Measurements from ENCODE around the gene AP1AR.

AP1AR gene

GRCh38 chr4:112231779-112232713, at the start of gene AP1AR:
Gene AP1AR, plus strand, starts transcription at chr4:112231787. Its CDS starts 305 bp downstream, at chr4:112232092.
- DNase-seq (ENCODE audit: low spot score in 2 of 2): peak; percentile 86 to 94
- peaks cover 16% of the 10 kb centered on the region for H3K4me1 ChIP-seq
- in situ Hi-C loops (cut with MboI; ENCODE audit: low sequenced_read_pairs): no loop called here

GRCh38 chr4:112182604-112183003, 49.0 kb upstream of the AP1AR start:
- H3K9me3 ChIP-seq: no peaks in the 10 kb centered on the region
- H3K27me3 ChIP-seq (ENCODE audit: low read depth): no peaks in the 10 kb centered on the region
- no peak for DNase-seq (ENCODE audit: low spot score in 2 of 2)
- in situ Hi-C loops (cut with MboI; ENCODE audit: low sequenced_read_pairs): no loop called here
- no peaks in the 10 kb centered on the region for H3K4me1 ChIP-seq
- no peak overlapping the region for H3K4me3 ChIP-seq
- H3K36me3 ChIP-seq (replicated peaks): no peaks in the 10 kb centered on the region

More at GRCh38 chr4:112231779-112232713, at the start of gene AP1AR:
- H3K27me3 ChIP-seq (ENCODE audit: low read depth): no peaks in the 10 kb centered on the region
- peak within 1 kb of the TSS; percentile 94 for H3K4me3 ChIP-seq
- no peaks in the 10 kb centered on the region for H3K9me3 ChIP-seq
- H3K36me3 ChIP-seq (replicated peaks): no peaks in the 10 kb centered on the region

- Histone ChIP-seq H3K9me3 (no peaks in the 10 kb centered on the region), H3K36me3 (replicated peaks) (no peaks in the 10 kb centered on the region), H3K4me1 (no peaks in the 10 kb centered on the region), H3K4me3 (no peak overlapping the region), H3K27me3 (ENCODE audit: low read depth) (no peaks in the 10 kb centered on the region)
- in situ Hi-C loops (cut with MboI; ENCODE audit: low sequenced_read_pairs): no loop called here
- no peak for DNase-seq (ENCODE audit: low spot score in 2 of 2)
Observed at GRCh38 chr4:112183252-112183651, 48.3 kb upstream of the AP1AR start.

- H3K4me1 ChIP-seq: no peaks in the 10 kb centered on the region
- no peaks in the 10 kb centered on the region for H3K9me3 ChIP-seq
- in situ Hi-C loops (cut with MboI; ENCODE audit: low sequenced_read_pairs): no loop called here
- H3K27me3 ChIP-seq (ENCODE audit: low read depth): no peaks in the 10 kb centered on the region
- no peak for DNase-seq (ENCODE audit: low spot score in 2 of 2)
- H3K36me3 ChIP-seq (replicated peaks): no peaks in the 10 kb centered on the region
- no peak overlapping the region for H3K4me3 ChIP-seq
Observed at GRCh38 chr4:112184438-112184837, 47.1 kb upstream of the AP1AR start.

DNA sequence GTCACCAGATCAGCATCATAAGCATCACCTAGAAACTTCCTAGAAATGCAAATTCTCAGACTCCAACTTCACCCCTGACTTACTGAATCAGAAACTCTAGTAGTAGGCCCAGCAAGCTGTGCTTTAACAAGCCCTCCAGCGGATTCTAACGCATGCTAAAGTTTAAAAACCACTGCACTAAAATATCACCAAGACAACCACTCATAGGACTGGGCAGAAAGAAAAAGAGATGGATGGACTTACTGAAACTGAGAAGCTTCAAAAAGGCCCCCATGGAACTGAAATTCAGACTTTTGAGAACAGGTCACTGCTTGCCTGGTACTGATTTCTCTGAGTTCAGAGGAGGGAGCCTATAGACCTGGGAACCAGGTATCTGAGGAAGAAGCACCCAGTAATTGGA, 46.3 kb upstream of the AP1AR start:
- DNase-seq (ENCODE audit: low spot score in 2 of 2): no peak
- Histone ChIP-seq H3K27me3 (ENCODE audit: low read depth) (no peaks in the 10 kb centered on the region), H3K36me3 (replicated peaks) (no peaks in the 10 kb centered on the region), H3K4me3 (no peak overlapping the region), H3K4me1 (no peaks in the 10 kb centered on the region), H3K9me3 (no peaks in the 10 kb centered on the region)
- in situ Hi-C loops (cut with MboI; ENCODE audit: low sequenced_read_pairs): no loop called here

DNA sequence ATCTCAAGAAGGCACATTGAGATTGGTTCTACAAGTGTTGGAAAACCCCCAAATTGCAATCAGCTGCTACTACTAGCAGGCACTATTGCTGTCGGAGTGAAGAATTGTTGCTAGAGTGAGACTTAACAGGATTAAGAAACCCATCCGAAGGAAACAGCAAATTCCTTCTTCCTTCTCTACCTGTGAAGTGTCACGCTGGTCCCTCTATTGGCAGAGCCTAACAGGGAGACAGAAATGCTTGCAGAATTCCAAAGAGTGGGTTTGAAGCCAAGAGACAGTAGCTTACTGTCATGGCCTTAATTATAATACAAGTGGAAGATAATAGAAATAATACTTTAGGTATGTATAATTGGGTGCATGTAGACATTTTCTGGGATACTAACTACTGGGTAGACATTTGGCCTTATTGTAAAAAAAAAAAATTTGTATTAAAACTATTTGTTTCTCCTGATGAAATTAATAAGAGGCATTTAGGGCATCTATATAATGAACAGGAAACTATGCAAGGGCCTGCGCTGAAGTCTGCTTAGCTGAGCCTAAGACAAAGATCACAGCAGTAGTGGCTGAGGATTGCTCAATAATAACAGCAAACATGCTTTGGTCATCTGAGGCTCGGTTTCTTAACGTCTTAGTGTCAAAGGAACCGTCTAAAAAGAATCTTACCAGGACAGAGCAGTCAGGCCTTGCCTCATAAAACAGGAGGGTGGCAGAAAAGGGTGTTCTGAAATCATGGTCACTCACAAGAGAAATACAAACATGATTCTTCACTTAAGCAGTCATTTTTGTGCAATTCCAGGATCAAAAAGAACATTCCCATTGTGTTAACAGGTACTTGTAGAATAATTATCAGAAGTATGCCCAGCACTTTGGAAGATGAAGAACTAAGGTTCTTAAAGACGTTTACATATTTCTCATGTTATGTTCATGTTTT, 45.6 kb upstream of the AP1AR start:
- in situ Hi-C loops (cut with MboI; ENCODE audit: low sequenced_read_pairs): no loop called here

GRCh38 chr4:112189754-112190153, 41.8 kb upstream of the AP1AR start:
- Histone ChIP-seq H3K9me3 (no peaks in the 10 kb centered on the region), H3K36me3 (replicated peaks) (no peaks in the 10 kb centered on the region), H3K4me1 (no peaks in the 10 kb centered on the region), H3K27me3 (ENCODE audit: low read depth) (no peaks in the 10 kb centered on the region), H3K4me3 (no peak overlapping the region)
- in situ Hi-C loops (cut with MboI; ENCODE audit: low sequenced_read_pairs): no loop called here
- DNase-seq (ENCODE audit: low spot score in 2 of 2): no peak

More for the DNA sequence above, 45.6 kb upstream of the AP1AR start:
- Histone ChIP-seq H3K4me1 (no peaks in the 10 kb centered on the region), H3K9me3 (no peaks in the 10 kb centered on the region), H3K27me3 (ENCODE audit: low read depth) (no peaks in the 10 kb centered on the region), H3K36me3 (replicated peaks) (no peaks in the 10 kb centered on the region), H3K4me3 (no peak overlapping the region)
- no peak for DNase-seq (ENCODE audit: low spot score in 2 of 2)

- H3K4me3 ChIP-seq: no peak overlapping the region
- no peaks in the 10 kb centered on the region for H3K27me3 ChIP-seq (ENCODE audit: low read depth)
- no peaks in the 10 kb centered on the region for H3K9me3 ChIP-seq
- H3K36me3 ChIP-seq (replicated peaks): no peaks in the 10 kb centered on the region
- no peaks in the 10 kb centered on the region for H3K4me1 ChIP-seq
- in situ Hi-C loops (cut with MboI; ENCODE audit: low sequenced_read_pairs): no loop called here
- no peak for DNase-seq (ENCODE audit: low spot score in 2 of 2)
Observed at GRCh38 chr4:112190684-112191083, 40.9 kb upstream of the AP1AR start.

- Histone ChIP-seq H3K4me3 (no peak overlapping the region), H3K9me3 (no peaks in the 10 kb centered on the region), H3K4me1 (no peaks in the 10 kb centered on the region), H3K36me3 (replicated peaks) (no peaks in the 10 kb centered on the region), H3K27me3 (ENCODE audit: low read depth) (no peaks in the 10 kb centered on the region)
- no peak for DNase-seq (ENCODE audit: low spot score in 2 of 2)
- in situ Hi-C loops (cut with MboI; ENCODE audit: low sequenced_read_pairs): no loop called here
Observed at GRCh38 chr4:112196461-112196860, 35.1 kb upstream of the AP1AR start.

DNA sequence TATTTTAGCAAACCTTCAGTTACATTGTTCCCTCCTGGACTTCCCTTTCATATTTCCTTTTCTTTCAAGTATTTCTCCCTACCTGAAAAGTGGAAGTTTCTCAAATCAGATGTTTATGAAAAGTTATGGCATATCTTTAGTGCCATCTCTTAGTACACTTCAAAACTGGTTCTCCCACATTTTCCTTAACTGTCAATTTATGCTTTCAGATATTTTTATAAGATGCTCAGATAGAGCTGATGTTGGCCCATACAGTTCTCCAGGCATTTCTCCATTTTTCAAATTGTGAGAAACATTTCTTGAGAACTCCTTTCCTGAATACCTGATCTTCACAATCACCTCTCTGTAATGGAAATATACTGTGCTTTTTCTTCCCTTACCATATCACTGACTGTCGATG, 32.5 kb upstream of the AP1AR start:
- no peak for DNase-seq (ENCODE audit: low spot score in 2 of 2)
- in situ Hi-C loops (cut with MboI; ENCODE audit: low sequenced_read_pairs): no loop called here
- Histone ChIP-seq H3K36me3 (replicated peaks) (no peaks in the 10 kb centered on the region), H3K9me3 (no peaks in the 10 kb centered on the region), H3K4me3 (no peak overlapping the region), H3K27me3 (ENCODE audit: low read depth) (no peaks in the 10 kb centered on the region), H3K4me1 (no peaks in the 10 kb centered on the region)

DNA sequence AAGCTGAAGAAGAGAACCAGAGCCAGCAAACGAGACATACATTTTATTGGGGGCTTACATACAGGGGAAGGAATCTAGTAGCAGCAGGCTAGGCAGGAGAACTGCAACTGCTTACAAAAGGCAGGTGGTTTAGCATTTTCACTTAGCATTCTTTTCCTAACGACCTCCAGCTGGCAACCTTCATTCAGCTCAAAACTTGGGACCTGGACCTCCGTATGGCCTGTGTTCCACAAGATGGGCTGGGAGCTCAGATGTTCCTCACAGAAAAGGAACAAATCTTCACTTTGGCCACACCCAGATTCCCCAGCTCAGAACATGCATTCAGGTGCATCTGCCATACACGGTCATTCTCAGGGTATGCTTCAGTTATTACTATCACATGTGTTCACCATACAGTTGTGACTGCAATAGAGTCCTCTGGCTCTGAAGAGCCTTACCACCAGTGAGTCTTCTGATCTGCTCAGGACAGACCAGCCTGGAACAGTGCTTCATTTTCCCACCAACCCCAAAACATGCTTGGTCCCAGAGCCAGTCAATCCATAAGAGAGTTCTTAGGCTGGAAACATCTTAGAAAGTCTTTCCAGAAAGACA, 29.6 kb upstream of the AP1AR start:
- H3K9me3 ChIP-seq: no peaks in the 10 kb centered on the region
- H3K4me3 ChIP-seq: no peak overlapping the region
- H3K36me3 ChIP-seq (replicated peaks): no peaks in the 10 kb centered on the region
- no peak for DNase-seq (ENCODE audit: low spot score in 2 of 2)
- H3K27me3 ChIP-seq (ENCODE audit: low read depth): no peaks in the 10 kb centered on the region
- H3K4me1 ChIP-seq: no peaks in the 10 kb centered on the region
- in situ Hi-C loops (cut with MboI; ENCODE audit: low sequenced_read_pairs): no loop called here

- in situ Hi-C loops (cut with MboI; ENCODE audit: low sequenced_read_pairs): no loop called here
- no peaks in the 10 kb centered on the region for H3K9me3 ChIP-seq
- H3K27me3 ChIP-seq (ENCODE audit: low read depth): no peaks in the 10 kb centered on the region
- H3K4me3 ChIP-seq: no peak overlapping the region
- no peaks in the 10 kb centered on the region for H3K36me3 ChIP-seq (replicated peaks)
- no peaks in the 10 kb centered on the region for H3K4me1 ChIP-seq
- no peak for DNase-seq (ENCODE audit: low spot score in 2 of 2)
Observed at GRCh38 chr4:112203593-112203992, 28.0 kb upstream of the AP1AR start.

DNA sequence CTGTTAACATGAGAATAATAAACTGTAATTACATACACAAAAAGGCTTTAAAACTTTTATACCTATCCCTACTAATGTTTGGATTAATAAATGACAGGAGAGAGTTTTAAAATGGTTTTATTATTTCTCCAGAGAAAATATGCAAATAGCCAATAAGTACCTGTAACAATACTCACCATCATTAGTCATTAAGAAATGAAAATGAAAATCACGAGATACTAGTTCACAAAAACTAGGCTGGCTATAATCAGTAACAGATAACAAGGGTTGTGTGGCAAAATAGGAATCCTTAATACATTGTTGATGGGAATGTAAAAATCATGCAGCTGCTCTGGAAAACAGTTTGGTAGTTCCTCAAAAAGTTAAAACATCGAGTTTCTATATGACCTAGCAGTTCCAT, 25.2 kb upstream of the AP1AR start:
- Histone ChIP-seq H3K4me3 (no peak overlapping the region), H3K36me3 (replicated peaks) (no peaks in the 10 kb centered on the region), H3K27me3 (ENCODE audit: low read depth) (no peaks in the 10 kb centered on the region), H3K9me3 (no peaks in the 10 kb centered on the region), H3K4me1 (no peaks in the 10 kb centered on the region)
- DNase-seq (ENCODE audit: low spot score in 2 of 2): no peak
- in situ Hi-C loops (cut with MboI; ENCODE audit: low sequenced_read_pairs): no loop called here

Measured in HAP-1 (cell line).